ENCODE measurements around the gene ZNF622.

The ZNF622 gene

DNA sequence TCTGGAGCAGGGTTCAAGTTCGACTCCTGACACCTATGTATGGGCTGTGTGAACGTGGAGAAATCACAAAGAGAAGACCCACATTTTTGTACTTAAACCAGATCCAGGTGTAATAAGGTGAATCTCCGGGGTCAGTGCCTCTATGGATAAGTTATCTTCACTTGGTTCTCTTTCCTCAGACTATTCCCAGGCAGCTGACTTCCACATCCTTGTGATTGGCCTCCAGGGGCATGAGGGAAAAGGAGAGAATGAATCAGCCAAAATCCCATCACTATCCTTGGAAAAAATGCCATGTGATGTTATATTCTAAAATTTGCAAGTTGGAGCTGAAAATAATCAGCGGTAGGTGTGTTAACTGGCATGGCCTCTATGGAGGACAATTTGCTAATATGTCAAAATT, 37.2 kb downstream of the ZNF622 start:
- DNase-seq: no peak

DNA sequence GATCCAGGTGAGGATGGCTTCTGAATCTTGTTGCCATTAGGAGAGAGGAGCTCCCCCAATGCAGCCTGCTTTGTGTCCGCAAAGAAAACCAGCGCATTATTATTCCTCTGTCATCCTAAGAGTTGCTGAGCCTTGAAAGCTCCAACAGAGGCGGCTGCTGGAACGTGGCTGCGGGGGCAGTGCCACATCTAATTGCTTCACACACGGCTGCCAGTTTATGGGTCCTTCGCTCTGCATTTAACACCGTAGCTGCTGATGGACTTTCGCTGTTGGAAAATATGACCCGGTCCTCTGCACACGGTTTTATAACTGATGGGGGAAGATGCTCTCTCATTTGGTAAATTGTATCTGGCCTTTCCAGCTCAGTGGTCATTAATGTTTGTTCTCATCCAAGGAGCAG, 38.0 kb downstream of the ZNF622 start:
- peak; percentile 9 for DNase-seq

DNA sequence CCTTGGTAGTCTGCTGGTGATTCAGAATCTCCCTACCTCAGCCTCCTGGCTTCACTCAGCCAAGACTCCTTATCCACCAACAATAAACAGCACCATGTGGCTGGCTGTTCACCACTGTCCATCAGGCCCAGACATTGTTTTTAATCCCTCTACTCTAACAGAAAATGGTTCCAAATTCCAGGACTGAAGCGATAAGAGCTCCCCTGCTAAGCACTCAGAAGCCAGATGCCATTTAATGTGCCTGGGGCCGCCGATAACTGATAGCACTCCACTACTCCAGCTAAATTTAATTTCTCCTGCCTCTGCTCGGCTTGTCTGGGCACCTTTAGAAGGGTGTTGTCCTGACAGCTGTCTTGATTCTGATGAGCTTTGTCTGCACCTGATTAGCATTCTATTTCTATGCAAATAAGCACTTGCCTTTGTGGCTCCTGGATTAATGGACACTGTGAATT, 47.1 kb downstream of the ZNF622 start:
- no peak for DNase-seq

DNA sequence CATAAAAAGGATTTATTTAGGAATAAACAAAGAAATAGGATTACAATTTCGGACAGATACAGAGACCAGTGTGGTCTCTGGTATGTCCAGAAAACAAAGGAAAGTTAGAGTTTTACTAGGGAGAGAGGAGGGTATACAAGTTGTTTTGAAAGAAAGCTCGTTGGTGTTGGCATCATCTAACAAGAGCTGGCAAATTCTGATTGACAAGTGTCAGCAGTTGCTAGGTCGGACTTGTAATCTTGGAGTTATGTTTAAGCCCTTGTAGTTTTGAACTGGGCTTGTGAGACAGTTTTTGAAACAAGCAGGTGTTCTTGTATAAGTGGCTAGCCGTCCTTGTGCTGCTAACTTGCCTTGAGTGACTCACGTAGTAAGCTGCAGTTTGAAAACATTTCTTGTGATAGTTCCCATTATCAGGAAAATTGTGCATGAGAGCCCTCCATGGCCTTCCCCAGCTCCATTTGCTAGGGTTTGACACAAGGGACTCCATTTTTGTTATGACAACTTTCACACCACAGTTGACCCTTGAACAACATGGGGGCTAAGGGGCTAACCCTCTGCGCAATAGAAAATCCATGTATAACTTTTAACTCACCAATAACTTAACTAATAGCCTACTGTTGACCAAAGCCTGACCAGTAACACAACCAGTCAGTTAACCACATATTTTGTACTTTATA, 48.1 kb downstream of the ZNF622 start:
- DNase-seq: no peak

DNA sequence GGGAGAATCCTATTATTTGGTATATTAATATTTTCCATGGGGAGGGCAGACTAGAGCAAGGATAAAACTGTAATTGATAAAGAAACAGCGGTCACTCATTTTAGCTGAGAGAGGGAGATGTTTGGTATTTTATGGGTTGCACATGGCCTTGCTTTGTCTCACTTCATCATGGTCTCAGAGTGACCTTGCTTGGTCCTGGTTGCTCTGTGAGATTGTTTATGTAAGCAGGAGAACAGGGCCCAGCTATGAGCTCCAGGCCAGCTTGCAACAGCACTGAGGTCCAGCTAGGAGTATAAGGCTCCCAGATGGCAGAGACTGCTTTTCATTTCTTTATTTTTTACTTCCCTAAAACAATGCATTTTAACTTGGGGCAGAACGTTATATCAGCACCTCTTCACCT, 50.7 kb downstream of the ZNF622 start:
- no peak for DNase-seq

DNA sequence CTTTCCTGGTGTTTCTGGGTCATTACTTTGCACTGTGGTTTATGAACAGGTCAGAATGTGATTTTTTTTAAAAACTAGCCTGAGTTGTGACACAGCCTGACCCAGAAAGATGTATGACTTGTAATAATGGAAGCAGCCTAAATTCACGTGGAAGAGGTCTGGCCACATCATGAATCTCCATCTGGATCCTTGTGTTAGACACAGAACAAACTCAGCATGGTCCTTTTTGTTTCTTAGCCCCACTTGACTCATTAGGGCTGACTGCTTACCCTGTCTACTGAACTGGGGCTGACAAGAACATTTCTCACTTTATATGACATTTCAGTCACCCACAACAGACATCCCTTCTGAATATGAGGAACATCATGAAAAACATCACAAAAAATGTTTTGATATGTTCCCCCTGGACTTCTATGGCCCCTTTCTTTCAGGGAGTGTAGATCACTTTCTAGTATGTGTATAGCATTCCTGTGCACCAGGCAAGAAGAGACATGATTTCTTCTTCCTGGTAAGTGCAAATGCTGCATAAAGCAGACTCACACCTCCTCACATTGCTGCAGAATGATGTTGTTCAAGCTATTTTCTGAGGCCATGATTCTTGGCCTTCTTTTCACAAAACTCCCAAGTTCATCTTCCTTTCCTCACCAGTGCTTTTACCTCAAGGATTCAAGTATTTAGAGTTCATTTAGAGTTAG, 52.3 kb downstream of the ZNF622 start:
- DNase-seq: no peak

DNA sequence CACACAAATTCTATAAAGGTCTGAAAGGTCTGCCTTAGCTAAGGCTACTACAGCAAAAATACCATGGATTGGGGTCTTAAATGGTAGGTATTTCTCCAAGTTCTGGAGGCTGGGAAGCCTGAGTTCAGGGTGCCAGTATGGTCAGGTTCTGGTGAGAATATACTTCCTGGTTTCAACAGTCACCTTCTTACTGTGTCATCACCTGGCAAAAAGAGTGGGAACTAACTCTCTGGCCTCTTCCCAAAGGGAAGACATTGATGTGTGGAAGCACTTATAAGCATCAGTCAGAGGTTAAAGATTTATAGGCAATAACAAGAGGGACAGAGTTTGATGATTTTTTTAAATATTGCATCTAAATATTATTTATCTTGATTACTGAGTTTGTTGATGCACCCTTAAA, 53.0 kb downstream of the ZNF622 start:
- DNase-seq: no peak

DNA sequence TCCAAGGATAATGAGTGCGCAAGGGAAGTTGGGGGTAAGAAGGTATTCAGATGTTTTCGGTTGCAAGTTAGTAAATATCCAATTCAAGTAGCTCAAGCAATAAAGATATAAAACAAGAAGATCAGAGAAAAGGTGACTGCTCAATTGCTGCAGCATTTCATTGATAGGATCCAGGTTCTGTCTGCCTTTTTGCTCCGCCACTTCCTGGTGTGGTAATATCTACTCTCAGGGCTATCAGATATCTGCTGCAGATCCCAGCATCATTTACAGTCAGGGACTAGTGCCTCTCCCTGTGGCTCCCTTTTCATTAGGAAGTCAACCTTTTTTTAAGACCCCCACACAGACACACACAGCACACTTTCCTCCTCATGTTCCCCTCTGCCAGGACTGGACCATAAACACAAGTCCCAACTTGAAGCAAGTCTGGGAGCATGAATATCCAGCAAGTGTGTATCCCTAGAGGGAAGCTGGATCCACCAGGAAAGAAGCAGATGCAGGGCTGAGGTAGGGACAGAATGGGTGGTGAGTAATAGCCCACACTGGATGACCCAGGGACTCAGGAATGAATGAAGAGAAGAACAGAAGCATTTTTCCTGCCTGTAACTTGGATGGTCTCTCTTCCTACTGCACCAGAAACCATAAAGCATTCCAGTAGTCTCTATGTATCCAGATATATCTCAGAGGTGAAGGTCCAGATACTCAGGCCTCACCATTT, 53.7 kb downstream of the ZNF622 start:
- no peak for DNase-seq

DNA sequence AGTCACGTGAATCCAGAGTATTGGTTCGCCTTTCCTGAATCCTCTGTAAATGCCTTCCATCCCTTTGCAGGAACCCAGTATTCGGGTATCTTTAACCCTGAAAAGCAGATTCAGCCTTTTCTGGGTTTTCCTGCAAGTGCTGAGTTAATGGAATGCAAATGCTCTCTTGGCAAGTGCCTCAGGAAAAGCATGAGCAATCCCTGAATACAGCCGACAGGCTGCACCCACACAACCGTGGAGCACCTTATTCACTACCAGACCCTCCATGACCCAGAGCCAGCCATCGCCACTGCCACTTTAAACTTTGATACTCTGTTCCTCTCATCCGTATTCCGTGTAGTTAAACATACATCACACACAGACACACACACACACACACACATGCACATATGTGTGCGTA, 54.4 kb downstream of the ZNF622 start:
- DNase-seq: no peak

DNA sequence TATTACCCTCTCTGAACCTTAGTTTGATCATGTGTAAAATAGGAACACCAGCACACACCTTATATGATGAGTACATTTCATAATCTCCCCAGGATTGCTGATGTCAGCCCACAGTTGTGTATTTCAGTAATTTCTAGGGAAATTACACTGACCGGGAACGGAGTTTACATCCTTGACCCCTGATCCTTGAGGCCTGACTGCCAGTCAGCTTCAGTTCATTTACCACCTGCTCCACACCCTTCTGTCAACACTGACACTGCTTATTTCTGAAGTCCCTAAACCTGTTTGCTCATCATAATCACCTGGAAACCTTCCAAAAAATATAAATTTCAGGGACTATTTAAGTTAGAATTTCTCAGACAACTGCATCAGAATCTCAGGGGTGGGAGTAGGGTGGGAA, 55.3 kb downstream of the ZNF622 start:
- no peak for DNase-seq

DNA sequence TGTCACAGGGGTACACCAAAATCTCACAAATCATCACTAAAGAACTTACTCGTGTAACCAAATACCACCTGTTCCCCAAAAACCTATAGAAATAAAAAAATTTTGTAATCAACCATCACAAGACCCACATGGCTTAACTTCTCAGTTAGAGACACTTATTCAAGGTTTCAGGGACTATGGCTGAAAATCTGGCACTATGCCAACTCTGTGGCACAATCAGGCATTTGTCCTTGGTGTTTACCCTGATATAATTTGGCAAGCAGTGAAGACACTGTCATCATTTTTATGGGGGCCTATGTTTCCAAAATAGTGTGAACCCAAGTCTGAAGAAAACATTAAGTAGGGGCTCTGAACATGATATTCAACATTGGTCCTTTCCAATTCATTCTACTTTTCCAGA, 59.0 kb downstream of the ZNF622 start:
- DNase-seq: no peak

DNA sequence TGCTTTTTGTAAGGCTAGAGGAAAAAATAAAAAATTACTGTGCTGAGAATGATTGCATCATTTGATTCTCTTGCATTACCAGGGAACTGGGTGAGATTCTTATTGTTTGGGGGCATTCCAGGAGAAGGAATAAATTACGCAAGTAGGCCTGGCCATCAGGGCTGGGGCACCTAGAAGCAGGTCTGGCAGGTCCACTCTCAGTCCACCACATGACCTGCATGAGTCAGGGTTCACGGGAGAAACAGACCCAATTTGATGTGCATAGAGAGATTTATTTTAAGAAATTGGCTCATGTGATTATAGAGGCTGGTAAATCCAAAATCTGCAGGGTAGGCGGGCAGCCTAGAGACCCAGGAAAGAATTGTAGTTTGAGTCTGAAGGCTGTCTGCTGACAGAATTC, 59.6 kb downstream of the ZNF622 start:
- no peak for DNase-seq
